ENCODE measurements around the gene MAGI2. TPM values are rescaled to one million over a fixed set of nuclear protein-coding genes. Genes with fewer than 3 reads are reported as not detected.
"Not testable (repeated sequence)": the region's sequence is repeated elsewhere in the genome, so short reads cannot be mapped to it uniquely, and the experiment has no call there.

MAGI2 gene
- total RNA-seq, 1 experiment from 2014 or later: 0.52 TPM

DNA sequence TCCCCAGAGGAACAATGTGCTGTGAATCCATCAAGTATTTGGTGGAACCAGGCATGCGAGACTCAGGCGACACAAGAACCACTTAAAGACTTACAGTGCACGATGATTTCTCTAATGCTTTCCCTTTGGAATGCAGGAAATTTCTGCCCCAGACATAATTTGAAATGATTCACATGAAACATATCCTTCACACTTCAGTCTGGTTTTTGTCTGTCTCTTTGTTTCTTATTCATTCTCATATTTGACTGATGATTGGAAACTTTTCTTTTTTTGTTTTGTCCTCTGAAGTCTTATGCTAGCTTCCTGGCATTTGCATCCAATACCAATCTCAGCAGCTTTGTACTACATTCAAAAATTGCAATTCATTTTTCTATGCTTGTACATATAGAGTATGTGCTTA lies 1152.1 kb downstream of the MAGI2 start:
- Mint-ChIP-seq H3K4me3 (ENCODE audit: low read depth, unreplicated experiment) (no peak overlapping the region), H3K27me3 (ENCODE audit: unreplicated experiment) (no peaks in the 10 kb centered on the region), H3K27ac (ENCODE audit: unreplicated experiment) (no peak overlapping the region)

GRCh38 chr7:78299088-78299487 lies 1154.4 kb downstream of the MAGI2 start:
- CTCF ChIA-PET: no interaction called here
- Mint-ChIP-seq H3K27ac (ENCODE audit: unreplicated experiment) (no peak overlapping the region), H3K4me1 (ENCODE audit: low read depth, unreplicated experiment) (no peaks in the 10 kb centered on the region), H3K4me3 (ENCODE audit: low read depth, unreplicated experiment) (no peak overlapping the region), H3K36me3 (ENCODE audit: insufficient read depth, unreplicated experiment) (no peaks in the 10 kb centered on the region), H3K27me3 (ENCODE audit: unreplicated experiment) (no peaks in the 10 kb centered on the region), H3K9me3 (ENCODE audit: low read depth, unreplicated experiment) (no peaks in the 10 kb centered on the region)
- no TSS peak for BruUV-seq (replicated peaks)
- intact Hi-C loops (cut with micrococcal nuclease; ENCODE audit: unreplicated experiment): no loop called here
- no peak for DNase-seq
- TF ChIP-seq, protein P1, sequence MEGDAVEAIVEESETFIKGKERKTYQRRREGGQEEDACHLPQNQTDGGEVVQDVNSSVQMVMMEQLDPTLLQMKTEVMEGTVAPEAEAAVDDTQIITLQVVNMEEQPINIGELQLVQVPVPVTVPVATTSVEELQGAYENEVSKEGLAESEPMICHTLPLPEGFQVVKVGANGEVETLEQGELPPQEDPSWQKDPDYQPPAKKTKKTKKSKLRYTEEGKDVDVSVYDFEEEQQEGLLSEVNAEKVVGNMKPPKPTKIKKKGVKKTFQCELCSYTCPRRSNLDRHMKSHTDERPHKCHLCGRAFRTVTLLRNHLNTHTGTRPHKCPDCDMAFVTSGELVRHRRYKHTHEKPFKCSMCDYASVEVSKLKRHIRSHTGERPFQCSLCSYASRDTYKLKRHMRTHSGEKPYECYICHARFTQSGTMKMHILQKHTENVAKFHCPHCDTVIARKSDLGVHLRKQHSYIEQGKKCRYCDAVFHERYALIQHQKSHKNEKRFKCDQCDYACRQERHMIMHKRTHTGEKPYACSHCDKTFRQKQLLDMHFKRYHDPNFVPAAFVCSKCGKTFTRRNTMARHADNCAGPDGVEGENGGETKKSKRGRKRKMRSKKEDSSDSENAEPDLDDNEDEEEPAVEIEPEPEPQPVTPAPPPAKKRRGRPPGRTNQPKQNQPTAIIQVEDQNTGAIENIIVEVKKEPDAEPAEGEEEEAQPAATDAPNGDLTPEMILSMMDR (IDR thresholded peaks at IDR 0.05; ENCODE audit: unreplicated experiment): no peak

More for the DNA sequence above, 1152.1 kb downstream of the MAGI2 start:
- Mint-ChIP-seq H3K36me3 (ENCODE audit: insufficient read depth, unreplicated experiment) (no peaks in the 10 kb centered on the region), H3K9me3 (ENCODE audit: low read depth, unreplicated experiment) (no peaks in the 10 kb centered on the region), H3K4me1 (ENCODE audit: low read depth, unreplicated experiment) (no peaks in the 10 kb centered on the region)
- CTCF ChIA-PET: no interaction called here
- DNase-seq: no peak
- TF ChIP-seq, protein P1 (IDR thresholded peaks at IDR 0.05; ENCODE audit: unreplicated experiment): no peak
- intact Hi-C loops (cut with micrococcal nuclease; ENCODE audit: unreplicated experiment): no loop called here
- no TSS peak for BruUV-seq (replicated peaks)

DNA sequence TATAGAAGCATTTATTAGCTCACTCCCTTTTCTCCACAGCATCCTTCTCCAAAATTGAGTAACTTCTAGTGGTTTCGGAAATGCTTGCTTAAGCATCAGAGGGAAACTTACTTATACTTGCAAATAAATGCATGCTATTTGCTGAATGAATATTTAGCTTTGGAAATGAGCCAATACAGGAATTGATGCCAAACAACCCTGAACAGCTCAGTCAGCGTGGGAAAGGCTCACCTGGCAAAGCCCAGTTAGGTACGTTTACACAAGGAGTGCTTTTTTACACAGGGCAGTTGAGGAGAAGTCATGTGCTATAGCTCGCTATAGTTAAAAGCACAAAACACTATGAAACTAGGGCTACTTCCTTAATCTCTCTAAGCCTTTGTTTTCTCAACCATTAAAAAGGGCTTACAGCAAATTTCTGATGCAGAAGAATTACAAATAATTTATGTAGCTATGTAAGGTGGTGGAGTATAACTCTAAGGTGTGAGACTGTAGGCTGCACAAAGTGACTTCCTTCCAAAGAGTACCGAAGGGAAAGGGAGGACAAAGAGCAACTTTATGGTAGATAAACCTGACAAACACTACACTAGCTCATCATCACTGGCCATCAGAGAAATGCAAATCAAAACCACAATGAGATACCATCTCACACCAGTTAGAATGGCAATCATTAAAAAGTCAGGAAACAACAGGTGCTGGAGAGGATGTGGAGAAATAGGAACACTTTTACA lies 1156.7 kb downstream of the MAGI2 start:
- intact Hi-C loops (cut with micrococcal nuclease; ENCODE audit: unreplicated experiment): no loop called here
- no peaks in the 10 kb centered on the region for H3K27me3 Mint-ChIP-seq (ENCODE audit: unreplicated experiment)

DNA sequence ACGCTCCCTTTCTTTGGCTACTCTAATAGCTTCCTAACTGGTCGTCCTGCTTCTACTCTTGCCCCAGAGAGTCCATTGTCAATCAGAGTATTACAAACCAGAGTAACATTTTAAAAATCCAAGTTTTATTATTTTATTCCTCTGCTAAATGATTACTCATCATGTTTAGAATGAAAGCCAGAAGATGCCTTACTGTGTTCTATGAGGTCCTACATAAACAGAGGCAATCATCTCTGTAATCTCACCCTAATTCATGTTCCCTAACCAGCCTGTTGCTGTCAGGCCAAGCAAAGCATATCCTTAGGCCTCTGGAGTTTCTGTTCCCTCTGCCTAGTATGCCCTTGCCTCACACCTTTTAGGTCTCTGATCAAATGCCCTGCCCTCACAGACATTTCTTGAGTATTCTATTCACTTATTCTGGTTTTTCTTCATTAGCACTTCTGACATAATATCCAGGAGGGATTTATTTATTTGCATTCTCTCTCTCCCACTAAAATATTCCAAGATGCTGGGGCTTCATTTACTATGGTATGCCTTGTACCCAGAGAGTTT lies 1157.3 kb downstream of the MAGI2 start:
- peaks cover under 1% of the 10 kb centered on the region for H3K27me3 Mint-ChIP-seq (ENCODE audit: unreplicated experiment)
- H3K4me3 Mint-ChIP-seq (ENCODE audit: low read depth, unreplicated experiment): no peak overlapping the region
- TF ChIP-seq, protein P1 (IDR thresholded peaks at IDR 0.05; ENCODE audit: unreplicated experiment): no peak
- H3K4me1 Mint-ChIP-seq (ENCODE audit: low read depth, unreplicated experiment): no peaks in the 10 kb centered on the region
- no TSS peak for BruUV-seq (replicated peaks)
- no peaks in the 10 kb centered on the region for H3K9me3 Mint-ChIP-seq (ENCODE audit: low read depth, unreplicated experiment)
- DNase-seq: no peak
- no peaks in the 10 kb centered on the region for H3K36me3 Mint-ChIP-seq (ENCODE audit: insufficient read depth, unreplicated experiment)
- no peak overlapping the region for H3K27ac Mint-ChIP-seq (ENCODE audit: unreplicated experiment)
- CTCF ChIA-PET: no interaction called here
- intact Hi-C loops (cut with micrococcal nuclease; ENCODE audit: unreplicated experiment): no loop called here

More for the DNA sequence above, 1156.7 kb downstream of the MAGI2 start:
- no TSS peak for BruUV-seq (replicated peaks)
- Mint-ChIP-seq H3K27ac (ENCODE audit: unreplicated experiment) (no peak overlapping the region), H3K4me1 (ENCODE audit: low read depth, unreplicated experiment) (no peaks in the 10 kb centered on the region), H3K36me3 (ENCODE audit: insufficient read depth, unreplicated experiment) (no peaks in the 10 kb centered on the region), H3K9me3 (ENCODE audit: low read depth, unreplicated experiment) (no peaks in the 10 kb centered on the region), H3K4me3 (ENCODE audit: low read depth, unreplicated experiment) (no peak overlapping the region)
- no peak for DNase-seq
- TF ChIP-seq, protein P1 (IDR thresholded peaks at IDR 0.05; ENCODE audit: unreplicated experiment): no peak
- CTCF ChIA-PET: no interaction called here

DNA sequence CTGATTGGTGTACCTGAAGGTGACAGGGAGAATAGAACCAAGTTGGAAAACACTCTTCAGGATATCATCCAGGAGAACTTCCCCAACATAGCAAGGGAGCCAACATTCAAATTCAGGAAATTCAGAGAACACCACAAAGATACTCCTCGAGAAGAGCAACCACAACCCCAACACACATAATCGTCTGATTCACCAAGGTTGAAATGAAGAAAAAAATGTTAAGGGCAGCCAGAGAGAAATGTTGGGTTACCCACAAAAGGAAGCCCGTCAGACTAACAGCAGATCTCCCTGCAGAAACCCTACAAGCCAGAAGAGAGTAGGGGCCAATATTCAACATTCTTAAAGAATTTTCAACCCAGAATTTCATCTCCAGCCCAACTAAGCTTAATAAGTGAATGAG lies 1164.0 kb downstream of the MAGI2 start:
- H3K27ac Mint-ChIP-seq (ENCODE audit: unreplicated experiment); BruUV-seq (replicated peaks); DNase-seq; H3K4me1 Mint-ChIP-seq (ENCODE audit: low read depth, unreplicated experiment); H3K36me3 Mint-ChIP-seq (ENCODE audit: insufficient read depth, unreplicated experiment); H3K9me3 Mint-ChIP-seq (ENCODE audit: low read depth, unreplicated experiment); intact Hi-C loops (cut with micrococcal nuclease; ENCODE audit: unreplicated experiment); H3K4me3 Mint-ChIP-seq (ENCODE audit: low read depth, unreplicated experiment): not testable (repeated sequence)
- CTCF ChIA-PET: interaction anchor here (0.7 kb wide), 1 partner anchor 1260 kb away, joined by 3 read pairs; no protein-coding TSS in a partner anchor
- H3K27me3 Mint-ChIP-seq (ENCODE audit: unreplicated experiment): peaks cover 36% of the 10 kb centered on the region
